ENCODE measurements around the gene SOCS2.
A peak's percentile ranks its signal among the peaks of the same experiment; 100 is the strongest.

SOCS2 gene

DNA sequence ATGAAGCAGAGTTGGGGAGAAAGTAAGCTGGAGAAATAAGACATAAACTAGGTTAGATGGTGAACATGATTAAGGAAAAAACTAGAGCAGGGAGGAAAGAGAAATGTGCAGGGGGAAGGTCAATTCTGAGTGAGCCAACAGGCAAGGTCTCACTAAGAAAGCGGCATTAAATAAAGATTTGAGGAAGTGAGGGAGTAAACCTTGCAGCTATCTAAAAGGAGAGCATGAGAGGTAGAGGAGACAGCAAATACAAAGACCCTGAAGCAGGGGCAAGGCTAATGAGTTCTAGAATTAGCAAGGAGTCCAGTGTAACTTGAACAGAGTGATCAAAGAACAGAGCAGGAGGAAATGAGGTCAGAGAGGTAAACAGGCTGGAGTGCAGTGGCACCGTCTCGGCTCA is 4.4 kb upstream of the SOCS2 start:
- no peak for DNase-seq

DNA sequence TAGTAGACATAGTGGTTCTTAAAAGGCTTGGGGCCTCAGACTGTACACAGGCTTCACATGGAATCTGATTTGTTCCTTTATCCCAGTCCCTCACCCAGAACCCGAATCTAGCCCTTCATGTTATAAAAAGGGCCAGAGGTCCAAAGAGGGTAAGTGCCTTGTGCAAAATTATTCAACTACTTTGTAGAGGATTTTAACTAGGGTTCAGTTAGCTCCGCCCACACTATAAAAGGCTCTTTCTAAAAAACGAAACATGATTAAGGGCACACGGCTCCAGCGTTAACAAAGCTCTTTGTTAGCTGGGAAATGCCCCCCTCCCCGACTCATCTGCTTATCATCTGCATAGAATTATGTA is 3.2 kb upstream of the SOCS2 start:
- DNase-seq: no peak

DNA sequence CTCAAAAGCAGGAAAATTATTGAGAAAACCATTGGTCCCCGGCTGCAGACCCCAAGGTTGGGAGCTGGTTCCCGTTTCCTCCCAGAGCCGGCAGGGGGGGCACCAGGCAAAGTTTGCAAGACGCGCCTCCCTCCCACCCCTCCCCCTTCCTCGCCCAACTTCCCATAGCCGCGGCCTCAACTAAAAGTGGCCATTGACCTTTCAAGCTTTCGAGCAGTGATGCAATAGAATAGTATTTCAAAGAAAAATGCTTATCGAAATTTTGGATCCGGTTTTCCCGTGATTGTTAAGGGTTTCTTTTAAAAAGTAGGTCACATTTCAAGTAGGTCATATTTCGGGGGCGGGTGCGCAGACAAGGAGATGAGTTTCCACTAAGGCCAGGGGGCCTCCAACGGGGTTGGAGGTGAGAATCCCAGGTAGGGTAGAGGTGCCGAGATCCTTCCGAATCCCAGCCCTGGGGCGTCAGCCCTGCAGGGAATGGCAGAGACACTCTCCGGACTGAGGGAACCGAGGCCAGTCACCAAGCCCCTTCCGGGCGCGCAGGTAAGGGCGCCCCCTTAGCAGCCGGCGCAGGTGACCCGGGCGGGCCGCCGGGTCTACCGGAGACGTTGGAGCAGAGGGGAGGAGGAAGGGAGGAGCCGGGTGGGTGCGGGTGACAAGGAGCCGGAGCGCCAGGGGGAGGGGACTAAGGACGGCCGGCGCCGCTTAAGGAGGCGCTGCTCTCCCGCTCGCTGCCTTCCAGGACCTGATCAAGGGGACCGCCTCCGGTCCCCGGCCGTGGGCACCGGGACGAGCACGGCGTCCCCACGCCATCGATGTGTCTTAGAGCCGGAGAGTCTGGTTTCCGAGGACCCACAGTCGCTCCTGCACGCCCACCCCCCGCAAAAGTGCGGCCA is 2.6 kb upstream of the SOCS2 start:
- DNase-seq: peak; percentile 77

DNA sequence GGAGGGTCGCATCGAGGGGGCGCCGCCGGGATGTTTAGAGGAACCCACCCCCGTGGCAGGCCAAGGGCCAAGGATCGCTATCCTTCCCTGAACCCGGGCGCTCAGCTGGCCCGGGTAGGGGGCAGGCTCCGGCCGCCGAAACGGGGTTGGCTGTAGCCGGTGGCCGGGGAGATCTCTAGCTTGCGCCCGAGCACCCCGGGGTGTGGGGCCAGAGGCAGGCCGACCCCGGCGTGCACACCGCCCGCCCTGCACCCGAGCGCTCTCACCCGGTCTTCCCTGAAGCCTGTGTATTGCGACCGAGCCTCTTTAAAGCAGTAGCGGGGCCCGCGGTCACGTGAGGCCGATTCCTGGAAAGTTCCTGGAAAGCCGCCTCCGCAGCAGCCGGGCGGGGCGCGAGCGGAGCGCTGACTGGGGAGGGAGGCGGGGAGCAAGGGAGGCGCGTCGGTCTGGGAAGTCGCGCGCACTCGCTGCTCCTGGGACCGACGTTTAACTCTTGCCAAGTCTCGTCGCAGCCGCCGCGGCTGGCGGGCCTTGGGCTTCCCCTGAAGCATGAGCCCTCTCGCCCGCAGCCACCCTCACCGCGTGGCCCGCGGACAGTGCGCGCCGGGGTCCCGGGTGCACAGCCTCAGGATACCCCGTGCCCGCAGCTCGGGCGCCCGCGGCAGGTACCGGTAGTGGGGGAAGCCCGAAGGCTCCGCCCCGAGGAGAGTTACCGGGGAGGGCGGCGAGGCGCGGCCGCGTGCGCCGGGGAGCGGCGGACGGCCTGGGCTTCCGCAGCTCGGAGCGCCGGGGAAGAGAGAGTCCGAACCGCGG is 1.7 kb upstream of the SOCS2 start:
- peak; percentile 89 for DNase-seq

DNA sequence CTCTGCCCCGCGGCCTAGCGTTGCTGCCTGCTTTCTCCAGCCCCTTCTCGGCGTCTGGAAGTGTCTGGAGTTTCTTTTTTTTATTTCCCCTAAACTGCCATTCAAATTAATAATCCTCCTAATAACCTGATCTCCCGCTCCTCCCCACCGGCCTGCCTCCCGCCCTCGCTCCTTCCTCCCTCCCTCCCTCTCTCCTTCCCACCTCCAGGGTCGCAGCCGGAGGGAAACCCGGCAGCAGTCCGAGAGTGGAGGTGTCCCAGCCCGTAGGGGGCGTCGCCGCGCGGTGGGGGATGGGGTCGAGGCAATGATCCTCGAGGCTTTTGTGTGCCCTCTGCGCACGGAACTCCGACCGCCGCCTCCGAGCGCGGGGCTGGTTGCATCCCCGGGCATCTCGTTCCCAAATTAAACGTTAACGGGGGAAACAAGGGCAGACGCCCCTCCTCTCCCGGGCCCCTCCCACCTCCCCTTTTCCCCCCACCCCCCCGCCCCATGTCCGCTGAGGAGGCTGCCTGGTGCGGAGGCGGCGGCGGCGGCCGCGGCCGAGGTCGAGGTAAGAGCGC is 1.0 kb upstream of the SOCS2 start:
- DNase-seq: peak; percentile 60

DNA sequence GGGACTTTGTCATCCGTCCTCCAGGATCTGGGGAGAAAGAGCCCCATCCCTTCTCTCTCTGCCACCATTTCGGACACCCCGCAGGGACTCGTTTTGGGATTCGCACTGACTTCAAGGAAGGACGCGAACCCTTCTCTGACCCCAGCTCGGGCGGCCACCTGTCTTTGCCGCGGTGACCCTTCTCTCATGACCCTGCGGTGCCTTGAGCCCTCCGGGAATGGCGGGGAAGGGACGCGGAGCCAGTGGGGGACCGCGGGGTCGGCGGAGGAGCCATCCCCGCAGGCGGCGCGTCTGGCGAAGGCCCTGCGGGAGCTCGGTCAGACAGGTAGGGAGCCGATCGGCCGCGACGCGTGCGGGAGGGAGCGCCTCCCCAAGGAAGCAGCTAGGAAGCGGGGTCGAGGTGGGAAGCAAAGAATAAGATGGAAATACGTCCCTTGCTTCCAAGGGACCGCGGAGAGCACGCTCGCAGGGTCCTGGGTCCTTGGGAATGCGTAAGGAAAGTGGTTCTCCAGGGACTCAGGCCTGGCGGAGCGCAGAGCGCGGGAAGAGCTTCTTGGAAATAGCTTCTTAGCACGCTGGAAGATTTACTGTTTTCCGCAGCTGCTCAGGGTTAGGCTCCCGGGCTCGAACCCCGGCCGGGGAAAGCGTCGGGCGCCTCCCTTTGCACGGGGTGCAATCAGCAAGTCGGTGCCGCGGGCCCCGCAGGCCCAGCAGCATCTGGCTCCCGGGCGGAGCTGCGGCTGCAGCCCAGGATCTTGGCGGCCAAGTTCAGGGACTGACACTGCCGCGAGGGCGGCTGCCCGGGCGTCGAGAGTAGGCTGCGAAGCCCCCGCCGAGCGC is 457 bp downstream of the SOCS2 start:
- peak; percentile 25 for DNase-seq

DNA sequence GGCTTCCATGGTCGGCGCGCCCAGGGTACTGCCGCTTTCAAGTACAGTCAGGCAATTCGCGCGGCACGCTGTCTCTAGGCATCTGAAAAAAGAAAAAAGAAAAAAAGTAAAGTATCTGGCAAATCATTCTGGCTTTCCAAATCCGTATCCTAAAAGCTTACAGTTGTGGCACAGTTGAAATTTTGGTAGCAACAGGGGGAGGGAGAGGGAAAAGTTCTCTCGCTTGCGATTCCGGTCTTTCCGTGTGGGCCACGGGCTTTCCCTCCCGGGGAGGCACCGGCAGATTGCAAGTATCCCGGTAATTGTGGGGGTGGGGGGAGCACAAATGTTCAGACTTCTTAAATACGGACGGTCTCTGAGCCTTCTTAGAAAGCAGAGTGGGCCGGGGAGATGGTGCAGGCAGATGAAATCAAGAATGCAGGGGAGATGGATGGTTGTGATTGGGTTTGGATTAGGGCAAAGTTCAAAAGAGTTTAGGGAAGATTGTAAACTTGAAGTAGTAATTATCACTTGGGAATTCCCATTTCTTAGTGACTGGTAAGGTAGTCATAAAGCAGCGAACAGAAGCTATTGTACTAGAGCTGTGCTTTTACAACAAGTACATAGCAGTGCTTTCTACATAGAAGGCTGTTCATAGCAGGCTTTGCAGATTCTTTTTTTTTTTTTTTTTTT is 1.2 kb downstream of the SOCS2 start:
- no peak for DNase-seq

DNA sequence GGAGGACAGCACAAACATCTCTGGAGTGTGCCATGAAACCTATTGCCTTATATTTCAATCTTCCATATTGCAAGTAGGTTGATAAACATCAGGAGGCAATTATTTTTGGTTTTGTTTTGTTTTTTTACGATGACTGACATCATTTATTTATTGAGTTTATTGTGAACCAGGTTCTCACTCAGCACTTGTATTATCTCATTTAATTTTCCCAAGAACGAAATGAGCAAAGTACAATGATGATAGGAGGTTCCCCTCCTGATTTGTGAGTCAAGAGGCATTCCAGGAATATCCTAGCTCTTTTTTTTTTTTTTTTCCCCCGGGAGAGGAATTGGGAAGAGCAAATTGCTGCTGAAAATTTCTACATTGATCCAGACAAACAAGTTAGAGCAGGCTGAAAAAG is 4.7 kb downstream of the SOCS2 start:
- DNase-seq: no peak

DNA sequence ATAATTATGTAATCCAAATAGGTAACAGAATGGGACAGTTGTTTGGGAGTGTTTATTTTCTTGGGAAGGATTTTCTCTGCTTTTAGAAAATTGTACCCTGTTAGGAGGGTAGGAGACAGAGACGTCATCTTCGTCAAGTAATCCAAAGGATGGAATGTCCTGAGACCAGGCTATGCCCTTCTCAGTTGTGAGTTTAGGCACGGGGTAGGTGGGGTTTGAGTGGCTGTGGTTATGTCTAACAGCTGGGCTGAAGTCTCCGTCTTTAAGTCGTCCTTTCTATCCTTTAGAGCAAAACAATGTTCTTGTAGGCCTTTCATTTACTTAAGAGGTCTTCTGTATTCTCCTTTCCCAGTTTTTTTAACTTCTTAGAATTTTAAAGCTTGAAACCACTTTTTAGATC is 5.7 kb downstream of the SOCS2 start:
- no peak for DNase-seq

DNA sequence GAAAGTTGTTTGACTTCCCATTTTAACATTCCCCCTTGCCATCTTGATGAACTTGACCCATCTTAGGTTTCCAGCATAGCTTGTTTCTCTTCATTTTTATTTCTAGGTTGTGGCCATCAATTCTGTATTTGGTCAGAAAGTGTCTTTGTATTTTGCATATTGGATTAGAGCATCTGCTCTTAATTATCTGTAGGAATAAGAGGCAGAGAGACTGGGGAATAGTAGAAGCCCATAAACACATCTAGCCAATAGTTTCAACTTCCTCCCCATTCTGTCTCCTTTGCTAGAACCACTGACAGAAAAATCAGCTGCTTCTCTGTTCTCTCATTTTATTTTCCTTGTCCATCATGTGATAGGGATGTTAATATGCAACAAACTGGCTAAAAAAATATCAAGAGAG is 8.2 kb downstream of the SOCS2 start:
- no peak for DNase-seq

DNA sequence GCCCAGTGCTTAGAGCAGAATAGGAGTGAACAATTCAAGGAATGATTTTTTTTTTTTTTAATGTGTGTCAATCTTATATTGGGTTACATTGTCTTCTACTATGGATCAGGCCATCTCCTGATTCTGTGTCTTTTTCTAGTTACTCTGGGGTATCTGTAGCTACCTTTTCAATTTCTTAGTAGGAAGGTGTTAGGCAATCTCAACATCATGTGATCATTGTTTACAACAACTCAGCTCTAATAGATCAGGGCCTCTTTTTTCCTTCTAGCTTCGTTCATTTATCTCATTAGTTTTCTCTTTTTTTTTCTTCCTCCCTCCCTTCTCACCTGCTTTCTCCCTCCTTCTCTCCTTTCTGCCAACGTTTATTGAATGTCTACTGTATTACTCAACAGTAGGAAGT is 8.9 kb downstream of the SOCS2 start:
- no peak for DNase-seq

DNA sequence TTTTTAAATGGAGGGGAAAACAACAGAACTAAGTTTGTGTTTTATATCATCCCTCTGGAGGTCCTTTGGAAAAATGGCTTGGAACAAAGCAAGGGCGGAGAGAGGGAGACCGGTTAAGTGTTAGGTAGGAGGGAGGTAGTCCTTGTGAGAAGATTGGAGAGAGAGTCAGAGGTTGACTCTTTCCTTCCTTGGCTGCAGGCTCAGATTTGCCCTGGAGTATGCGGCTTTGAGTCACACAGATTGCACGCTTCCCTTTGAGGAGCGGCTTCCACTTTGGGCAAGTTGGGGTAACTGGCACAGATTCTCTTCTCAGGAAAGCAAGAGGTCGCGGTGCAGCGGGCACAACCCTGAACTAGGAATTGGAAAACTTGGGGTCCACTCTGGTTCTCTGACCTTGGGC is 9.9 kb downstream of the SOCS2 start:
- no peak for DNase-seq

DNA sequence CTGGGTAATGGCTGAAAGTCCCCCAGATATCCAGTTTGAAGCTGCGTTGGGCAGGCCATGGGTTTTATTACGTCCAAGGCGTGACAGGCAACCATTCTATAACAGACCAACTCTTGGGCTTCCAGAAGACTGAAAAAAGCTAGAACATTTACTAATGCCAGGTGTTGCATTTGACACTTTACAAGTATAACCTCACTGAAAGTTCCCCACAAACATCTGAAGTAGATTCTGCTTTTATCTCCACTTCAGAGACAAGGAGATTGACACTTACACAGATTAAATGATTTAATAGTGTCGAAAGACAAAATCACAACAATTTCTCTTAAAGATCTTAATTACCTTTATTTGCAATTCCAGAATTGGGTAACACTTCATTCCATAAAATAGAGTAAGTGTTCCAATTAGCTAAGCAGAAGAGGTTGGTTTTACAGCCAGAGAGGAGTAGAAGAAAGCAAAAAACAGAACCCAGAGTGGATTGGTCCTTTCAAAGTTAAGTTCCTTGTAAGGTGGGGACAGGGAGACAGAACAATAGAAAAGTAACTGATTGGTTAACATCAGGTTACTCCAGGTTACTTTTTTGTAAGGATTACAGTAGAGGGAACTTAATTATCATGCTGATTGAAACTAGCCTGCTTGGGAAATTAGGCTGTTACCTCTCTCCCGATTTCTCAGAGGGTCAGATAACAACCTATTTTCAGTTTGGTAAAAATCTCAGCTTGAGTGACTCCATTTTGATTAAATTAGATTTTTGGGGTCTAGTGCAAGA is 11.3 kb downstream of the SOCS2 start:
- DNase-seq: no peak

DNA sequence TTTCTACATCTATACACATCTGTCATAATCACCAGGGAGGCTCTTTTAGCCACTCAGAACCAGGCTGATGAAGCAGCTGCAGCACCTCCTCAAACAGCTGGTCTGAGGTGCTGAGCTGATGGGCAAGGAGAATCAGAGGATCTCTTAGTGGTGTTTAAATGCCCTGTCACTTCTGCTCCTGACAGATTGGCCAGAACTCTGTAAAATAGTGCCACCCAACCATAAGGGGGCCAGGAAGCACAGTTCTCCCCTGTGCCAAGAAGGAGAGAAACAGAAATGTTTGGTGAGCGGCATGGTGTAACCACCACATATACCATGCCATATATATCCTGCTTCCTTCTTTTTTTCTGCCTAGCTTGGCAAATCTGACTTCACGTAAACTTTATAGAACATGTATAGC is 12.8 kb downstream of the SOCS2 start:
- DNase-seq: no peak

DNA sequence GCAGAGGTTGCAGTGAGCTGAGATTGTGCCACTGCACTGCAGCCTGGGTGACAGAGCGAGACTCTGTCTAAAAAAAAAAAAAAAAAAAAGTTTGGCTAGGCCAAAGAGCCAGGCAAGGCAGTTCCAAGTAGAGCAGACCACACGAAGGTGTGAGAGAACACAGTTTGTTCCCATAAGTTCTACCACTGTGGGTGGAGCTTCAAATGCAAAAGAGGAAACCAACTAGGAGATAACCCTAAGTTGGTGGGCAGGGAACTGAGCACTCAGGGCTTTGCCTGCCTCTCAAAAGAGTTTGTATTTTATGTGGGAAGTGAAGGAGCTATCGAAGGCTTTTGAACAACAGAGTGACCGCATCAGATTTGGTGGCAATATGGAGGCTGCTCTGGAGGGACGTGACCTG is 15.1 kb downstream of the SOCS2 start:
- DNase-seq: no peak

DNA sequence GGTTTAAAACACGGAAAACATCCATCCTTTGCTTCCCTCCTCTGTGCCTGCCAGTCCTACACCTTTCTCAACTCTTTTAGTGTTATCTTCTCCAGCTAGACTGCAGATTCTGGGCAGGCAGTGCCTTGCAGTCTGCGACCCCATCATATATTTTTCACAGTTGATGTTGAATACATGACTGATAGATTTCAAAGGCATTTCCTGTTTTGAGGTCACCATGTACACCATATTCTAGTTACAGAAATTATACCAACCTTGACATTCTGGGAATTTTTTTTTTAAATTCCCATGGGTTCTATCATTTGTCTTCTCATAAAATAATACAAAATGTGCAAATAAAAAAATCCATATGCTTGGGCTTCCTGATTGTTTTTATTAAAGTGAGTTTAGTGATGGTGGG is 16.6 kb downstream of the SOCS2 start:
- no peak for DNase-seq

DNA sequence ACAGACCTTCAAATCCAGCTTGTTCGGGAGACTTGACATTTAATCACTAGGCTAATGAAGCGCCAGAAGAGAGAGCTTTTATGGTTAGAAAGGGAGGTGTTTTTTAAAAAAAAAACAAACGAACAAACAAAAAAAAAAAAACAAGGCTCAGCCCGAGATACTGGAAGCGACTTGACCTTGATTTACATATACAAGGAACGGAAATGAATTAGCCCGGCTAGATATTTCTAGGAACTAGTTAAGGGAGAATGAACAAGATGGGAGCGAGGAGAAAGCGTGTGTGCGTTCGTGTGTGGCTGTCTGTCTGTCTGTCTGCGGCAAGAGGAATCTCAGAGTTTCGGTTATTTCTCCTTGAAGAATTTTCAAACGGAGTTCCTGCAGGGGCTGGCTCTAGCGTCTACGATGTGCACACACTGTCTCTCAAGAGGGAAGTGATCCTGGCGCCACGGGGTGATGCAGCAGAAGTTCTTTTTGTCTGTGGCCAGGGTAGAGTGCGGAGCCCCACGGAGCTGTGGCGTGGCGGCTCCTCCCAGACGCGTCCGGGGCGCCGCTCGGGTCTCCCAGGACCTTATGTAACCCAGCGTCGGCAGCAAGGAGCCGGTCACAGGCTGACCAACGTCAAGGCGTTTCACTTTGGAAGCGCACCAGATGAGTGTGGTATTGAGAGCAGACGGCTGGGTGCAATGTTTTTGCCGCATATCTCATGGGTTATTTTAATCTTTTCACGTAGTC is 18.8 kb downstream of the SOCS2 start:
- DNase-seq: peak; percentile 31

DNA sequence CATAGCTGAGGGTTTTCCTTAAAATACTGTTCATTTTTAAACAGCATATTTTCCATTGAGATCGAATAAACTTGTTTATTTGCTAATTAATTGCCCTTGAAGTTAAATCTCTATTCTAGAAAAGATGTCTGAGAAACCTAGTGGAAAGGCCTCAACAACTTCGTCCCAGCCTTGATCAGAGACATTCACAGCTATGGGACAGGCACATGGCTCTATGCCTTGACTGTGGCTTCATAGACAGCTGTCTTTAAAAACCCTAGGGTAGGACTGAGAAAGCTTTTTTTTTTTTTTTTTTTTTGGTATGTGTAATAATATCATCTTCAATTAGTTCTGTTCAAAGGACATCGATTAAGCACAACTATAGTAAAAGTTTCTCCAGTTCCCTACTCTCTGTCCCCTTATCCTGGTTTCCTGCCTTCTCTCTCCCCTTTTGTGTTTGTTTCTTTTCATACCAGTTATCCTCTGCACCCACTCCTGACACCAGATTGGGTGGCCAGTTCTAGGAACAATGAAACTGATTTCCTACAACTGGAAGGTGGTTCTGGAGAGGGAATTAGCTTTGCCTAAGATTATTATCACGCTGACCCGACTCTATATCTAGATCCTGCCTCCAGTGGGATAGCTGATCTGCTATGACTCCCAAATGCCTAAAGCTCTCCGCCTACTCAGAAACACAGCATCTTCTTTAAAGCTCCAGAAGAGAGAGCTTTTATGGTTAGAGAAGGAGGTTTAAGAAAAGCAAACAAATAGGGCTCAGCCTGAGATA is 20.3 kb downstream of the SOCS2 start:
- no peak for DNase-seq

DNA sequence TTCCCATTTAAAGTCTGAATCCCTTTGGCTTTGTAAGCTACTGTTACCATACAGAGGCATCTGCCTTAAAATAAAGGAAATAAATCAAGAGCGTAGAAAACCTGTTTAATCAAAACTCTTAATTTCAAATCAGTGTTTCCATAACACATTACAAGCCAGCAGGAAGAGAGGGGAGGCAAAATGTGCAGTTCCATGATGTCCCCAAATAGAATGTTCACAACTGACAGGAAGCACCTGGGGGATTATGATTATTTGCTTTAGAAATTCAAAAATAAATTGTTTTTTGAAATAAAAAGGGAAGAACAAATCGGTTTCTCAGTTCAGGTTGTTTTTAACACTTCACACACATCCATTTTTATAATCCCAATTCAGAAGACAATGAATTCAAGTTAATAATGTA is 21.4 kb downstream of the SOCS2 start:
- DNase-seq: no peak

DNA sequence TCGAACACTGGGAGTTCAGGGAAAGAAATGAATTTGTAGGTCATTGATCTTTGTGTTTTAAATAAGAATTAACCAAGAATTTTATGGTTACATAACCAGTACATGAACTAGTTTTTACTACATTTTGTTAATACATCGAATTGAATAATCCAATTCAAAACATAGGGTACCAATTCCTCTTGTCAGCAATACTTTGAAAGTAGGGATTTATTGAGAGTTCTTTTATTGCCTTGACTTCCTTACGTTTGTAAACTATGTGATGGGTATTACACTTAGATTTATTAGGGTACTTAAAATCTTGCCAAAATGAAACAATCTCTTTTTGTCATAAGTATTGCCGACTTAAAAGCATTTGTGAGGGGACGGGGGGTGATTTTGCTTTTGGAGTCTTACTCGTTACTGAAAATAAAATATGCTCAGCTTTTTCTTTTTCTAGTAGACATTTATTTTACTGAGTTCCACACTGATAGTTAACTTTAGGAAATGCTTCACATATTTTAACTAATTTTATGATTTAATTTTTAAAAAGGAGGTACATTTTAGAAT is 22.4 kb downstream of the SOCS2 start:
- no peak for DNase-seq
